GM21737 (cell line): ENCODE data around the gene B3GNT3.
"Not testable (repeated sequence)": the region's sequence is repeated elsewhere in the genome, so short reads cannot be mapped to it uniquely, and the experiment has no call there.

ENCODE experiments used
- ATAC-seq: cut with Tn5 transposase; IDR thresholded peaks from one replicate; pipeline ENCODE4 v1.9.1; 2021; ENCODE audit warnings: mild to moderate bottlenecking, moderate library complexity; ENCODE audit not compliant: unreplicated experiment

Gene B3GNT3

DNA sequence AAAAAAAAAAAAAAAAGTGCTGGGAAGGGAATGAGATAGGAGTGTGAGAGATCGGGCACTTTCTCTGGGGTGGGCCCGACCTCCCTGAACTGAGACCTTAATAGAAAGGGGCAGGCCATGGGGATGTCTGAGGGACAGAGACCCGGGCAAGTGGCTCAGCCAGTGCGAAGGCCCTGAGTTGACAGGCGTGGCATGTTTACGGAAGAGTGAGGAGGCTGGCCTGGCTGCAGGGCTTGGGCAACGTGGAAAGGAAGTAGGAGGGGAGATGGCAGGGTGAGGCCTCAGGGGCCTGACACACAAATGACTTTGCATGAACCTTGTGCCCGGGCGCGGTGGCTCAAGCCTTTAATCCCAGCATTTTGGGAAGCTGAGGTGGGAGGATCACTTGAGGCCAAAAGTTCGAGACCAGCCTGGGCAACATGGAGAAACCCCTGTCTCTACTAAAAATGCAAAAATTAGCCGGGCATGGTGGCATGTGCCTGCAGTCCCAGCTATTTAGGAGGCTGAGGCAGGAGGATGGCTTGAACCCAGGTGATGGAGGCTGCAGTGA is 29.8 kb upstream of the B3GNT3 start:
- no peak for ATAC-seq

DNA sequence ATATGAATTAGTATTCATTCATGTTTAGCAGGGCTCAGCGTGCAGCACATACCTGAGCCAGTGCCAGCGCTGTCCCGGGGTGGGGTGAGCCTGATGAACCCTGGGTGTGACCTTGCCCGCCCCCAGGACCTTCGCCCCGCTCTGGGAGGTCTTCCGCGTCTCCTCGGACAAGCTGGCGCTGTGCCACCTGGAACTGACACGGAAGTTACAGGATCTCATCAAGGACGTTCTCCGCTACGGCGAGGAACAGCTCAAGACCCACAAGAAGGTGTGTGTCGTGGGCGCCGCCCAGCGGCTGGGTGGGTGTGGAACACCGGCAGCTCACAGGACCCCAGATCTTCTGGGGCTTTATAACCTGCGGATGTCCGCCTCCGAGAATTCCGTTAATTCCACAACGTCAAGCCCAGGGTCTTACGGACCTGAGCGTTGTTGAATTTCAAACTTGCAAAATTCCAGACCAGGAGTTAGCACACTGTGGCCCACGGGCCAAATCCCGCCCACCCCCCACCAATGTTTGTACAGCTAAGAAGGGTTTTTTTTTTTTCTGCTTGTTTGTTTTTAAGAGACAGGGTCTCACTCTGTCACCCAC is 28.3 kb upstream of the B3GNT3 start:
- ATAC-seq, result no peak

DNA sequence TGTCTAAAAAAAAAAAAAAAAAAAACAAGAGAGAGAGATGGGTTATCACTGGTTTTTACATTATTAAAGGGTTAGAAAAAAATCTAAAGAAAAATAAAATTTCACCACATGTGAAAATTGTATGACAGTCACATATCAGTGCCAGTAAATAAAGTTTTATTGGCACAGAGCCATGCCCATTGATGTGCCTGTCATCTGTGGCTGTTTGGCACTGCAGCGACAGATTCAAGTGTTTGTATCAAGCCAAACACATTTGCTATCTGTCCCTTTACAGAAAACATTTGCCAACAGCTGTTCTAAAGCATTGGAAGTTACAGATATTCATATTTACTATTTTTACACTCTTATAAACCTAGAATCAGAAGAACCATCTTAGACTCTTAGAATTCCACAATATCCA is 27.4 kb upstream of the B3GNT3 start:
- no peak for ATAC-seq

DNA sequence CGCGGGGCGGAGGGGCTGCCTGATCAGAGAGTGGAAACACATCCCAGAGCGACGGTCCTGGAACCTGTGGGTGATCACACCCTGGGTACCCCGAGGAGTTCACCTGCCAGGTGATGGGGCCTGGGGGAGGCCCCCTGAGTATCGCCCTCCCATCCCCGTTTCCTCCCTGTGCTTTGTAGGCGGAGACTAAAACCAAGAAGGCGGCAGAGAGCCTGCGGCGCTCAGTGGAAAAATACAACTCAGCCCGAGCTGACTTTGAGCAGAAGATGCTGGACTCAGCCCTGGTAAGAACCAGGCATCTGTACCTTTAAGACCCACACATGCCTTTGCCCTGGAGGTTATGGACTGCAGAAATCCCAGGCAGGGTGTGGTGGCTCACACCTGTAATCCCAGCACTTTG is 24.3 kb upstream of the B3GNT3 start:
- no peak for ATAC-seq

DNA sequence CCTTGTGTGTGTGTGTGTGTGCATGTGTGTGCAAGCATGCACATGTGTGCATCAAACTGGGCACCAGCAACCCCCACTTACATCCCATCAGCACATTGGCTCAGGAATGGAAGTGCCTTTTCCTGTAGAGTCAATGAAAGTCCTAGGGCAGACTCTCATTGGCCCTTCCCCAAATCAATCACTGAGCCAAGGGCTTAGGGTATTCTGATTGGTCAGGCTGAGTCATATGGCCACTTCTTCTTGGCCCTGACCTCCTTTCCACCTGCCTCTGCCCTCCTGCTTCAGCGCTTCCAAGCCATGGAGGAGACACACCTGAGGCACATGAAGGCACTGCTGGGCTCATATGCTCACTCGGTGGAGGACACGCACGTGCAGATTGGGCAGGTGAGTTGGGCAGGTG is 22.8 kb upstream of the B3GNT3 start:
- ATAC-seq, result no peak

DNA sequence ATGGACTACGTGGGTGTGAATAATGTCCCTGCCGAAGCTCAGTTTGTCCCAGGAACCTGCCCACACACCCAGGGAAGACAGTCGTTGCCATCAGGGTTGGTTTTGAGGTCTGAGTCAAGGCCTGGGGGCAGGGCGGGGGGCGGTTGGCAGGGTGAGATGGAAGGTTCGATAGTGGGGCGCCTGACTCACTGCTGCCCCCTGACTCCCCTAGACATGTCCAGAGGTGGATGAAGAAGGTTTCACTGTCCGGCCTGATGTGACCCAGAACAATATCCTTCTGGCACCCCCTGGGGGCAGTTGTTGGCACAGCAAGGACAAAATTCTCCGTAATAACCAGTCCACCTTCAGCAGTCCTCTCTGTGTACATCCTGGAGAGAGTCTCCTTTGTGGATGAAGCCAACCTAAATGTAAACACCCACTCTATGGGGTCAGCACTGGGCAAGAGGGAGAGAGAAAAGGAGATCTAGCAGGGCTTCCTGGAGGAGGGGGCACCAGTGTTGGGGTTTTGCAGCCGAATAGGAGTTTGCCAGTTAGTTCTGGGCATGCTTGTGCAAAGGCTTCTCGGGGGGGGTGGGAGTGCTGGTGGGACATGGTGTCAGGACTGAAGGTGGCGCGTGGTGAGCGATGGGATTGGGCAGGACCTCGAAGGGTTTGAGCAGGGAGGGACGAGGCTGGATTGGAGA is 19.6 kb upstream of the B3GNT3 start:
- no peak for ATAC-seq

DNA sequence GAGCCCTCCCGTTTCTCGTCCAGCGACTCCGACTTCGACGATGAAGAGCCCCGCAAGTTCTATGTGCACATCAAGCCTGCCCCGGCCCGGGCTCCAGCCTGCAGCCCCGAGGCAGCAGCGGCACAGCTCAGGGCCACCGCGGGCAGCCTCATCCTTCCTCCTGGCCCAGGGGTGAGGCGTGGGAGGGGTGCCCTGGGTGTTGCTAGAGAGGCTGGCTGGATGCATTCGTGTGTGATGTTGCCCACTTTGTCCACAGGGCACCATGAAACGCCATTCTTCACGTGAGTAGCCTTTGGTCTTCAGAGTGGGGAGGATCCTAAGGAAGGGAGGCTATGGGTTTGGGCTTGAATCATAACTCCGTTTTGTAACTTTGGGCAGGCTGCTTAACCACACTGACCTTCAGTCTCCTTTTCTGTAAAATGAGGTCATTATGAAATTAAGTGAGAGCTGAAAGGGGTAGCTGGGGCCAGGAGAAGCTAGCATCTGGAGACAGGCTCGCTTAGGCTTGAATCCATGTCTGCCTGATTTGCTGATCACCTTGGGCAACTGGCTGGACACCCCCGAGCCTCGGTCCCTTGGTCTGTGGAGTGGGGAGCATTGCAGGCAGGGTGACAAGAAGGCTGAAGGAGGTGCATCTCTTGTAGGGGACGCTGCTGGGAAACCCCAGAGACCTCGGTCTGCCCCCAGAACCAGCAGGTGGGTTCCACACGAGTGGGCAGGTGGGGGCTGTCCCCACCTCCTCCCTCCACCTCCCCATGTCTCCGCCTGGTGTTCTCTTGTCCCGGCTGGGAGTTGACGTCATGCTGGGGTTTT is 18.7 kb upstream of the B3GNT3 start:
- peak; percentile 67 for ATAC-seq

DNA sequence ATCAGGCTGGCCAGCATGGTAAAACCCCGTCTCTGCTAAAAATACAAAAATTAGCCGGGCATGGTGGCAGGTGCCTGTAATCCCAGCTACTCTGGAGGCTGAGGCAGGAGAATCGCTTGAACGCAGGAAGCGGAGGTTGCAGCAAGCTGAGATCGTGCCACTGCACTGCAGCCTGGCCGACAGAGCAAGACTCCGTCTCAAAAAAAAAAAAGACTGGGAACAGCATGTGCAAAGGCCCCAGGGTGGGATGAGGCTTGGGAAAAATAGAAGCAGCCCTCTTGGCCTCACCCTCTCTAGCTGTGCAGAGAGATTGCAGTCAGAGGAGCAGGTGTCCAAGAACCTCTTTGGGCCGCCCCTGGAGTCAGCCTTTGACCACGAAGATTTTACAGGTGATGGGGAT is 17.1 kb upstream of the B3GNT3 start:
- not testable (repeated sequence) for ATAC-seq

DNA sequence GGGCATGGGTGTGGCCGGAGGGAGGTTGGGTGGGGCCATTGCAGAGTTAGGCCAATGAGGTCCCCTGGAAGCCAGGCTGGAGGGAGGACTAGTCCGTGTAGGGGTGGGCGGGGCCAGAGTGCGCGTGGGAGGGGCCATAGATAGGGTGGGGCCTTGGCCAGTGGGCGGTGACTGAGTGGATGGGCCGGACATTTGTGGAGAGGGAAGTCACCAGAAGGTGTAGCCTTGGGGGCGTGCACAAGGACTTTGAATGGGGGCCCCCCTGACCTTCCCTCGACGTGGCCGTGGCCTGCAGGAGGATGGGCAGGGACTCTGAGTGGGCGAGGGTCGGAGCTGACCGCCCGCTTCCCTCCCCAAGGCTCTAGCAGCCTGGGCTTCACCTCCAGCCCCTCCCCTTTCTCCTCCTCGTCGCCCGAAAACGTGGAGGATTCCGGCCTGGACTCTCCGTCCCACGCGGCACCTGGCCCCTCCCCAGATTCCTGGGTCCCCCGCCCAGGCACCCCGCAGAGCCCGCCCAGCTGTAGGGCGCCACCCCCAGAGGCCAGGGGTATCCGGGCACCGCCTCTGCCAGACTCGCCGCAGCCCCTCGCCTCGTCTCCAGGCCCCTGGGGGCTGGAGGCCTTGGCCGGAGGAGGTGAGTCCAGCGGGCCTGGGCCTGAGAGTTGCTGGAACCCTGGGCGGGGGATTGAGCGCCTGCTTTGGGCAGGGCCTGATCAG is 16.5 kb upstream of the B3GNT3 start:
- ATAC-seq, result no peak

DNA sequence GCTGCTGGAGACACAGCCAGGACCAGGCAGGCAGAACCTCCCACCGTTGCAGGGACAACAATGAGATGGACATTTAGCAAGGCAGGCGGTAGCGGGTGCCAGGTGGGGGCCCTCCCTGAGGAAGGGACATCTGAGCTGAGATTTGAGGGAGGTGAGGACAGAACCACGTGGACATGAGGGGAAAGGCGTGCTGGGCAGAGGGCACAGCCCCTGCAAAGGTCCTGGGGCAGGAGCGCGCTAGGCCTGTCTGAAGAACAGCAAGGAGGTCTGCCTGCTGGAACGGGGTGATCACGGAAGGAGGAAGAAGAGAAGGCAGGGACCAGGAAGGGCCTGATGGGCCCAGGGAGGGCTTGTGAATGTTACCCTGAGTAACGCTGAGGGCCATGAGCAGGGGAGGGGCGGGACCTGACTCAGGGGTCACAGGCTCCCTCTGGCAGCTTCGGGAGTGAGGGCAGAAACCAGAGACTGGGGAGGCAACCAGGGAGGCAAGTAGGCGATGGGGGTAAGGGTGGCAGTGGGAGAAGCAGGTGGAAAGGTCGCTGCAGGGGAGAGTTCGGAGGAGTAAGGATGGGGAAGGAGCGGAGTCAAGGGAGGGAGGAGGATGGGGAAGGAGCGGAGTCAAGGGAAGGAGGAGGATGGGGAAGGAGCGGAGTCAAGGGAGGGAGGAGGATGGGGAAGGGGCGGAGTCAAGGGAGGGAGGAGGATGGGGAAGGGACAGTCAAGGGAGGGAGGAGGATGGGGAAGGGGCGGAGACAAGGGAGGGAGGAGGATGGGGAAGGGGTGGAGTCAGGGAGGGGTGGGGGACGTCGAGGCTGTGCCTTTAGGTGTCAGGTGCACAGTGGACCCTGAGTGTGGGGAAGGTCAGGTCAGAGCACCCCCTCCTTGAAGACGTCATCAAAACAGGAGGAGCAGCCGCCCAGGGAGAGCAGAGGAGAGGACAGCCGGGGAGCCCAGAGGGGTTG is 15.7 kb upstream of the B3GNT3 start:
- no peak for ATAC-seq

DNA sequence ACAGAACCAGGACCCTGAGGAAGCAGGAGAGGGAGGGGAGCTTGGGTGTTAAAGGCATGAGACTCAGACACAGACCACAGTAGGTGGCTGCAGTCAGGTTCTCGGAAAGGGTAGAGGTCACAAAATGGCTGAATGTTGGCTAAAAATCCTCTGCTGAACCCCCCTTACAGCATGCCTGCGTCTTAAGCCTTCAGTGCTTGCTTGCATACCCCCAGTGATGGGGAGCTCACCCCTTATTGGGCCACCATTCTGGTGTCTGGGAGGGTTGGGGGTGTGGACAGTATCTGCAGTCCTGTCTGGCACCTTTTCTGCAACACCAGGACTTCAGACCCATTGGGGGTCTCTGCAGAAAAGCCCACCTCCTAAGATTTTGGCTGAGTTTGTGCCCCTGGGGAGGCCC is 14.2 kb upstream of the B3GNT3 start:
- ATAC-seq, result no peak

DNA sequence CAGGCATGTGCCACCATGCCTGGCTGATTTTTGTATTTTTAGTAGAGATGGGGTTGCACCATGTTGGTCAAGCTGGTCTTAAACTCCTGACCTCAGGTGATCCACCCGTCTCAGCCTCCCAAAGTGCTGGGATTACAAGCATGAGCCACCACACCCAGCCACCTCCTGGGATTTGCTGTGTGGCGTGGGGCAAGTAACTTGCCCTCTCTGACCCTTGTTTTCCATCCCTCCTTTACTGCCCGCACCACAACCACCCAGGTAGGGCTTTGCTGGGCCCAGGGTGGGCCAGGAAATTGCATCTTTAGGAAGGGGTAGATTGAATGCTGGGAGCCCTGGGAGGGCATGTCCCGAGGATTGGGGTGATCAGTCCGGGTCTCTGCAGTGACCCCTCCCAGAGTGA is 11.2 kb upstream of the B3GNT3 start:
- ATAC-seq, result not testable (repeated sequence)

DNA sequence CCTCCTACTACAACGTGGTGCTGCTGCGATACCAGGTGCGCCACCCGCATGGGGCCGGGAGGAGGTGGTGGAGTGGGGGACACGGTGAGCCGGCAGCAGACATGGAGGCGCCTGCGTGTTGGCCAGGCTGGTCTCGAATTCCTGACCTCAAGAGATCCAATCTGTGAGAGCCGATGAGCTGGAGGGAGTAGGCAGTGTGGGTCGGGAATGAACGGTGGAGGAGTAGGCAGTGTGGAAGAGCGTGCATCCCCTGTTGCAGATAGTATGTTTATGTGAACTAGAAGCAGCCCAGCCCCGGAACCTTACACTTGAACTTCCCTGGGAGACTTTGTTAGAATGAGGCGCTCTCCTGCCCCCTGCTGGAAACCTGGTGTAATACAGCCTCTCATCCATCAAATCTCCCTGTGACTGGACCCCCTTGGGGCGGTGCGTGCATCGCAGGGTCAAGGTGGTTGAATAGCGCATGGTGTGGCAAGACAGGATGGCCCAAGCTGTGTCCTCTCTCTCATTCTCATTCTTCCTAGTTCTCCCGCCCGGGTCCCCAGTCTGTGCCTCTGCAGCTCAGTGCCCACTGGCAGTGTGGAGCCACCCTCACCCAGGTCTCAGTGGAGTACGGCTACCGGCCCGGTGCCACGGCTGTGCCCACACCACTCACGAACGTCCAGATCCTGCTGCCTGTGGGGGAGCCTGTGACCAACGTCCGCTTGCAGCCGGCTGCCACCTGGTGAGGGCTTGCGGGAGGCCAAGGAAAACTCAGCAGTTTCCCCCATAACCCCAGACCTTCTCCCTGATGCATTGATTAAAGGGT is 10.5 kb upstream of the B3GNT3 start:
- no peak for ATAC-seq

DNA sequence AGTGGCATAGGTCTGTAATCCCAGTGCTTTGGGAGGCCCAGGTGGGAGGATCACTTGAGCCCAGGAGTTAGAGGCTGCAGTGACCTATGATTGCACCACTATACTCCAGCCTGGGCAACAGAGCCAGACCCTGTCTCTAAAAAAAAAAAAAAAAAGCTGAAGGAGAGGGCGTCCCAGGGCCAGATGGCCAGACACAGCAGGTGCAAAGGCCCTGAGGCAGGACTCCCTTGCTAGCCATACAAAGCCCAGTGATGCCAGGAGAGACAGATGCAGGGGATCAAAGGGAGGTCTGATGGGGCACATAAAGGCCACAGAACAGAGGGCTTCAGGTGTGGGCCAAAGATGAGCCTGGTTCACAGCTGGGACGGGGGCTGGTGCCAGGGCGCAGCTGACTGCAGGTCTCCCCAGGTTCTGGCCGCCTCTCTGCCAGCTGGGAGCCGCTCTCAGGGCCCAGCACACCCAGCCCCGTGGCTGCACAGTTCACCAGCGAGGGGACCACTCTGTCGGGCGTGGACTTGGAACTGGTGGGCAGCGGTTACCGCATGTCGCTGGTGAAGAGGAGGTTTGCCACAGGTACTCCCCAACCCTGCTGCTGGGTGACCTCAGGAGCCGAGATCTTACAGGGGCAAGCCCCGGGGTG is 7.5 kb upstream of the B3GNT3 start:
- no peak for ATAC-seq

DNA sequence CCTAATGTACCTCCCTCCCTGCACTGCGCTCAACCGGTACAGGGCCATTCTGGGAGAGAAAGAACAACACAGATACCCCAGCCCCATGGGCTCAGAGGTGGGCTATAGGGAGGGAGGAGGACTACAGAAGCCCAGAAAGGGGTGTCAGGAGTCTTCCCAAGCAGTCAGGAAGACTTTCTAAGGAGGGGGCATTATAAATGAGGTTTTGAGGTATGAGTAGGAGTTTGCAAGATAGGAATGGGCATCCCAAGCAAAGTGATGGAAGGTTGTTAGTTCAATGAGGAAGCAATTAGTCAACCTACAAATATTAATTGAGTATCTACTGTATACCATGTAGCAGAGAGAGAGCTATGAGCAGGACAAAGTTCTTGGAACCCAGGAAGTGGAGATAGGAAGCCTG is 6.3 kb upstream of the B3GNT3 start:
- no peak for ATAC-seq

DNA sequence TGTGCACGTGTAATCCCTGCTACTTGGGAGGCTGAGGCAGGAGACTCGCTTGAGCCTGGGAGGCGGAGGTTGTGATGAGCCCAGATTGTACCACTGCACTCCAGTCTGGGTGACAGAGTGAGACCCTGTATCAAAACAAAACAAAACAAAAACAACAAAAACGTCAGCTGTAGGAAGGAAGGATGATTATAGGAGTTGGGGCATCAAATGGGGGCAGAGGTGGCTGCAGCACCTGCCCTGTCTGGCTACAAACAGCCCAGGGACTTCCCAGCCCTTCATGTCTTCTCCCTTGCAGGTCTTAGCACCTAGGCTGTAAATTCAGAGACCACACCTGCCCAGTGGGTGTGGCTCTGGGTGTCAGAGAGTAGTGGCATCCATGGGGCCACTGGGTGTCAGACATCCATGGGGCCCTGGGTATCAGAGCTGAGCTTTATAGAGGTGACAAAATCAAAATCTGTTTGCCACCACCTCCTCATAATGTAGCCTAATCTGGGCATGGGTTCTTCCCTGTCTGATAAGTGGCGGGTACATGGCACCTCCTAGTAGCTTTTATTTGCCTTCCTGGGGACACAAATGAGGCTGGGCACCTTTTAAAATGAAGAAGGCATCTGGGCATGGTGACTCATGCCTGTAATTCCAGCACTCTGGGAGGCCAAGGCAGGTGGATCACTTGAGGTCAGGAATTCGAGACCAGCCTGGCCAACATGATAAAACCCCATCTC is 4.7 kb upstream of the B3GNT3 start:
- ATAC-seq, result no peak

DNA sequence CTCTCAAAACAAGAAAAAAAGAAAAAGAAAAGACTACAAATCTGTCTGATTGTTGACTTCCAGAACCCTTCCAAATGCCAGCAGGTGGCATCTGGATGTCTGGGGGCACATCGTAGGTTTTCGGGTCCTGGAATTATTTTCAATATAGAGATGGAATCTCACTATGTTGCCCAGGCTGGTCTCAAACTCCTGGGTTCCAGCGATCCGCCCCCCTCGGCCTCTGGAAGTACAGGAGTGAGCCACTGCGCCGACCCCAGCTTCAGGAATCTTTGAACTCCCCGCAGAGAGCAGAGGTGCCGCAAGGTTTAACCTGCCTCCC is 567 bp upstream of the B3GNT3 start:
- no peak for ATAC-seq

DNA sequence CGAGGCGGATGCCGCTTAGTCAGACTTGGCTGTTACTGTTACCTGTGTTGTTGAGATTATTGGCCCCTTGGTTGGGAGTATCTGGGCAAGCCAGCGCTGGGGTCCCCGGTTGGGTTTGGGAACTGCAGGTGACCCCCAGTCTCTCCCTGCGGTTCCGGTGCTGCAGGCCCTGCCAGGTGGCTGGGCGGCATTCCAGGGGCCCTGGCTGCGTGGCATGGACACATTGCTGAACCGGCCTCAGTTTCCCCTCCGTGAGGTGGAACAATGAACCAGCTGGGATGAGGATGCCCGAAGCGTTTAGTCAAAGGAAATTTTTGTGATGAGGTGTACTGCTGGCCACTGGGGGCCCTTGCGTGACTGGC is 538 bp downstream of the B3GNT3 start:
- ATAC-seq, result no peak
